HG02759 (cell line): ENCODE measurements around the gene C11orf42.
"Not testable (repeated sequence)": the region's sequence is repeated elsewhere in the genome, so short reads cannot be mapped to it uniquely, and the experiment has no call there.

Experiments
- ATAC-seq: cut with Tn5 transposase; IDR thresholded peaks from one replicate; pipeline ENCODE4 v1.9.1; 2021; ENCODE audit warnings: mild to moderate bottlenecking, moderate library complexity; ENCODE audit not compliant: unreplicated experiment

The C11orf42 gene

GRCh38 chr11:6219359-6219758, 14.0 kb downstream of the C11orf42 start:
- ATAC-seq = no peak

DNA sequence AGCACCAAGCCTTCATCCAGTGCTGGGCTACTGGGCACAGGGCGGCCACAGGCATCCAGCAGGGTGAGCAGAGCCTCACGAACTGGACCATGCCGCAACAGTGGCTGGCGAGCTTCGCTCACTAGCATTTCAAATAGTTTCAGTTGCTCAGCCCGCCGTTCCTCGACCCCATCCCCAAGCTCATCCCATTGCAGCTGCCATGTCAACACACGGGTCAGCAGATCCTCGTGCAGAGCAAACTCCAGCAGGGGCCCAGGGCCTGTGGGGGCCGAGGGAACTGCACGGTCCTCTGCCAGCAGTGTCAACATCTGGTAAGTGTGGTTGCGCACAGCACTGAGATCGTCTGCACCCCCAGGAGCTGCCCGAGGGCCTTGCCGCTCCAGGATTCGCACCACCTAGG, 18.5 kb downstream of the C11orf42 start:
- ATAC-seq = no peak

- ATAC-seq = no peak
Measured at GRCh38 chr11:6224421-6224820, 19.1 kb downstream of the C11orf42 start.

- no peak for ATAC-seq
Measured at GRCh38 chr11:6225024-6225423, 19.7 kb downstream of the C11orf42 start.

GRCh38 chr11:6225896-6226295, 20.5 kb downstream of the C11orf42 start:
- ATAC-seq = no peak

DNA sequence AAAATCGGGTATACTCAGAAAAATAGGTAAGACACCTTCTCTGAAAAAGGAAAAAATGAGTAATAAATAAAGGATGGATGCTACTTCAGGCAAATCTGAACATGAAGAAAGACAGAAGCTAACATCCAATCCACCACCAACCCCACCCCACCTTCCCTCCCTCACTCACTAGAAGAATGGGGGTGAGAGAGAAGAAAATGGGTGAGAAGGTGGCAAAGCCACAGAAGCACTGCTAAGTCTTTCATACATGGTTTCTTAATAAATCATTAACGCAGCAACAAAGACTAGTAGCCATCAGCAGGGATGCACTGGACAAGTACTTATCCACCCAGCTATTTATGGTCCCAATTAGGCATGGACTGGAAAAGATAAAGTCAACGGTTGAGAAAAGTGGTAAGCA, 23.2 kb downstream of the C11orf42 start:
- ATAC-seq = no peak

GRCh38 chr11:6229911-6230310, 24.6 kb downstream of the C11orf42 start:
- no peak for ATAC-seq

DNA sequence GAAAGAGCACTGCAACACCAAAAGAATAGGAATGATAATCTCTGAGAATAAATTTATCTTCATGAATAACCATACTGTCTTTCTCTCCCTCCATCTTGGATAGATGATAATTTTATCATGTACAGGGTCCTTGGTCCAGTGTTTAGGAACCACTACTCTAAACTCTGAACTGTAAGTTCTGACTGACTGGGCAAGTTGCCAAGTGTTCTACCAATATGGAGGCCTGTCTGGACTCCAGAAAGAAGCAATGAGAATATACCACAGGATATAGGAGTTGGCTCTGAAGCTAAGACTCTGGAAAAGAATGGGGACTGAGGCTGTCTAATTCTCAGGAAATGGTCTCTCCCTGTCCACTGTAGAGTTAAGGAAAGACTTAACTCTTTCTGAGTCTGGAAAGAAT, 27.5 kb downstream of the C11orf42 start:
- no peak for ATAC-seq

GRCh38 chr11:6233984-6234386, 28.6 kb downstream of the C11orf42 start:
- ATAC-seq = no peak

DNA sequence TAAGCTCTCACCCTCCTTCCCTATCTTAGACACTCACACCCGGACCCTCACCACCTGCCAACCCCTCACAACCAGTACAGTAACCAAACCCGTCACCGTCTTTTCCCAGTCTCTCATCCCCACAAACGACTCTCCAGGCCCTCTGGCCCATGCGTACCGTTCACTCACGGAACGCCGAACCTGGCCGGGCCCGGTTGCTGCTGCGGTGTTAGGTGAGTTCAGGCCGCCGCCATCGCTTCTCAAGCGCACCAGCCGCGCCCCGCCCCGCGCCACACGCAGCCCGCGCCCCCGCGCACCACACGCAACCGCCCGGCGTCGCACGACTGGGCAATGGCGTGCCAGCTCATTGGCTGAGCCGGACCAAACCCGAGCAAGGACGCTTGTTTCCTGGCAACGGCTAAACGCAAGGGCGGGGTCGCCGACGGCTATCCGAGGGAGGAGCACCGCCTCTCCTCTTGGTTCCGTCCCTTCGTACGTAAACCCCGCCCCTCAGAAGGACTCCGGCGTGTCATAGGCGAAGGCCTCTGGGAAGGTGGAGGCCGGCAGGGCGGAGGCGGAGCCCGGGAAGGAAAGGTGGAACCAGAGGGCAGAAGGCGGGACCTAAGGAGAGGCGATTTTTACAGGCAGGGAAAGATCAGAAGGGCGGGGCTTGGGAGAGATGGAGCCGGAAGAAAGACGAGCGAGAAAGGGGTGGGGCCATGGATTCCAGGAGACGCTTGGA, 29.2 kb downstream of the C11orf42 start, which contains the start of gene FHIP1B:
Gene FHIP1B, minus strand, starts transcription at position 250 of the 721 bp plus-strand sequence. CDS start 10,120 bp downstream, outside the sequence.
- peak; percentile 93 for ATAC-seq

DNA sequence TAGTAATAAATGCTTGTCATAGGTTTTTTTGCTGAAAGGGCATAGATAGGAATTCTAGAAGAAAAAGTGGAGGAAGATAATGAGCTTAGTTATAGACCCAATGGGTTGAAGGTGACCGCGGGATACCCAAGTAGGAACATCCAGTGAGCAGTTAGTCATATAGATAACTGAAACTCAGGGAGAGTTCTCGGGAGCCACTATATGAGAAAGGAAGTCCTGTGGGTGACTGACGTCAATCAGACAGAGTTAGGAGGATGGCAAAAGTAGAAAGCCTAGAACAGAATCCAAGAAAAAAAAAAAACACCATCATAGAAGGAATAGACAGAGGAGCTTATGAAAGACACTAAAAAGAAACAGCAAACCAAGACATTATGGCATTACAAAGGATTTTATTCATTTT, 31.9 kb downstream of the C11orf42 start:
- ATAC-seq = no peak

DNA sequence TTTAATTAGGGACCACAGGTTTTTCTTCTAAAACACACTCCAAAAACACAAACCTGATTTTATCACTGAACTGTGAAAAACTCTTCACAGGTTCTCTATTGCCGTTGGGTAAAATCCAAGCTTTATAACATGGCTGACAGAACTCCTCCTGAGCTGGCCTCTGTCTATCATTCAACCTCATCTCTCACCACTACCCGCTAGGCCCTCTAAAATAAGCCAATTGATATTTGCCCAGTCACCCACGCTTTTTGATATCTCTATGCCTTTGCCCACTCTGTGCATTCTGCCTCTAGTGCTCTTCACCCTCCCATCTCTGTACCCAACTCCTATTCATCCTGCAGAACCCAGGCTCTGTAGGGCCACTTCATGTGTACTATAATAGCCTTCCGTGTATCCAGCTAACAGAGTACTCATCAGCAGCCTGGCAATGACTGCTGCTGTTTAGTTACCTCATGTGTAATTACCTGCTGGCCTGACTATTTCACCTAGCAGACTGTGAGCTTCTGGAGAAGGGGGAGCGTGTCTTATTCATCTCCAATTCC, 32.5 kb downstream of the C11orf42 start:
- no peak for ATAC-seq

DNA sequence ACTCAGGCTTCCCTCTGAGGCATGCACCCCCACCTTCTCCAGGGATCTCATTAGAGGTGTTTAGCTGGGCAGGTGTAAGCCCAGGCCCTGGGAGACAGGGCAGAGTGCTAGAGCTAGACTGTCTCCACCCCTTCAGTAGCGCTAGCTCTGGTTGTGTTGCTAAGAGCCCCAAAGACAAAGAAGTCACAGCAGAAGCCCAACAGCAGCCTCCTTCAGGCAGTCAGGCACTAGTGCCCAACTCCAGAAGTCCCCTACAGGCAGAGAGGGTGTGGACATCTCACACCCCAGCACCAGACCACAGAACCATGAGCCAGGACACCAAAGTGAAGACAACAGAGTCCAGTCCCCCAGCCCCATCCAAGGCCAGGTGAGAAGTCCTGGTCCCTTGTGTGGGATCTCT, 33.5 kb downstream of the C11orf42 start, which contains the start of gene CNGA4:
Gene CNGA4, plus strand, starts transcription at position 188 of the 400 bp plus-strand sequence. Its CDS starts 118 bp downstream, at position 306.
- no peak for ATAC-seq

- no peak for ATAC-seq
Measured at GRCh38 chr11:6240139-6240538, 34.8 kb downstream of the C11orf42 start.

DNA sequence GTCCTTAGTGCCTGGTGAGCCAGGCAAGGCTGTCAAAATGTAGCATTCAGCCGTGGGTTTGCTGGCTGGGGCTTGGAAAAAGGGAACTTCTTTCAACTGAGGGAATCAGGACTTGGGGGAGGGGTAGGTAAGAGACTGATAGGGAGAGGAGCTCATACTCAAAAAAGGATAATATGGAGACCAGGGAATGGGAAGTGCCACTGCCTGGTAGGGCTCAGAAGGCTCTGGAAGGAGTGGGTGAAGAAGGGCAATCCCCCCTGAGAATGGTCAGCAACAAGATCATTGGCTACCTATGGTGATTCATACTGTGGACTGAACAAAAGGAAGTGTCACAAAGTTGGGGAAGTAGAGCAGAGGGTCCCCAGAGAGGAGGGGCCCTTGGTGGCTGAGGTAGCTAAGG, 35.4 kb downstream of the C11orf42 start:
- no peak for ATAC-seq

DNA sequence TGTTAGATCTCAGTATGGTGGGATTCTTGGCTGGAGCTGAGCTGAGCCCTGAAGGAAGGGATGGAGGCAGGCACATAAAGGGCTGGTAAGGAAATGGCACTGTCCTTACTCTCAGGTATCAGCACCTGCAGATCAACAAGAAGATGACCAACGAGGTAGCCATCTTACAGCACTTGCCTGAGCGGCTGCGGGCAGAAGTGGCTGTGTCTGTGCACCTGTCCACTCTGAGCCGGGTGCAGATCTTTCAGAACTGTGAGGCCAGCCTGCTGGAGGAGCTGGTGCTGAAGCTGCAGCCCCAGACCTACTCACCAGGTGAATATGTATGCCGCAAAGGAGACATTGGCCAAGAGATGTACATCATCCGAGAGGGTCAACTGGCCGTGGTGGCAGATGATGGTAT, 36.0 kb downstream of the C11orf42 start:
- ATAC-seq = no peak

- no peak for ATAC-seq
Measured at GRCh38 chr11:6245536-6245935, 40.2 kb downstream of the C11orf42 start.

DNA sequence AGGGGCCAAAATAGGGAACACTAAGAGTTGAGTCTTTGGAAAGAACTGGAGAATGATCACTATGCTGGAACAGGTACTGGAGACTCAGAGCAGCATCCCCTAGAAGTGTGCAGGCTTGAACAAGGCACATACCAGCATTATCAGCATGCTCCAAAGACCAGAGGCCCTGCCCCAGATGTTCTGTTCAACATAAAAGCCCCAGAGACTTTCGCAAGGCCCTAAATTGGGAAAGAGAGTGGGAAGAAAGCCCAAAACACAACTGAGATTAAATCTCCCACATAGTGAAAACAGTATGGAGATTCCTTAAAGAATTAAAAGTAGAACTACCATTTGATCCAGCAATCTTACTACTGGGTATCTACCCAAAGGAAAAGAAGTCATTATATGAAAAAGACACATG, 42.9 kb downstream of the C11orf42 start:
- no peak for ATAC-seq

DNA sequence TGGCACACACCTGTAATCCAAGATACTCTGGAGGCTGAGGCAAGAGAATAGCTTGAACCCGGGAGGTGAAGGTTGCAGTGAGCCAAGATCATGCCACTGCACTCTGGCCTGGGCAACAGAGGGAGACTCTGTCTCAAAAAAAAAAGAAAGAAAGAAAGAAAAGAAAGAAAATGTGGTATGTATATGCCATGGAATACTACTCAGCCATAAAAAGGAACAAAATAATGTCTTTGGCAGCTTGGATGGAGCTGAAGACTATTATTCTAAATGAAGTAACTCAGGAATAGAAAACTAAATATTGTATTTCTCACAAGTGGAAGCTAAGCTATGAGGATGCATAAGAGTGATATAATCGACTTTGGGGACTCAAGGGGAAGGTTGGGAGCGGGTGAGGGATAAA, 43.5 kb downstream of the C11orf42 start:
- not testable (repeated sequence) for ATAC-seq

- no peak for ATAC-seq
Measured at GRCh38 chr11:6249770-6250555, 44.6 kb downstream of the C11orf42 start.

- ATAC-seq = peak; percentile 71
Measured at GRCh38 chr11:6251120-6251733, 45.9 kb downstream of the C11orf42 start.
